ENCODE measurements around the gene SPEN.

SPEN gene

DNA sequence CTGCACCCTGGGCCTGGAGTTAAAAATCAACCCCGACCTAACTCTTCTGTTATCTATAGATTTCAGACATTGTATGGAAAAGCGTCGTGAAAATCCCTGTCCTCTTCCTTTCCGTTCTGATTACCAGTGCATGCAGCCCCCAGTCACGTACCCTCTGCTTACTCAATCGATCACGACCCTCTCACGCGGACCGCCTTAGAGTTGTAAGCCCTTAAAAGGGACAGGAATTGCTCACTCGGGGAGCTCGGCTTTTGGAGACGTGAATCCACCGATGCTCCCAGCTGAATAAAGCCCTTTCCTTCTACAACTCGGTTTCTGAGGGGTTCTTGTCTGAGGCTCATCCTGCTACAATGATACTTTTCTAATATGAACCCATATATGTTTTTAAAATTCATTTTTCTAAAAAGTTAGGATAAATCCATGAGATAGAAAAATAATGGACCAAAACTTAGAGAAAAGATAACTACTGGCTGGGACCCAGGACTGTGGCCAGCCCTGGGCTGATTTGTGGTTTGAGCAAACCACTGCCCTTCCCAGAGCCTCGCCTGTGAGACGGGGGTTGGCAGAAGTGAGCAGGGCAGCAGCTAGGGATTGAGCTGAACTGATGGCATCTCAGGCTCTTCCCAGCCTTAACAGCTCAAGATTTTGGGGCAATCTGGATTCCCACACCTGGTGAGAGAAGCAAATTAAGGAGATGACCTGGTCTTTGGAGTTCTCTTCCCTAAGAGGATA lies 45.1 kb upstream of the SPEN start:
- no peak overlapping the region for H3K9ac ChIP-seq (ENCODE audit: low read depth, low read length, poor library complexity, severe bottlenecking)
- no peaks in the 10 kb centered on the region for H3K36me3 ChIP-seq (ENCODE audit: insufficient read depth, low read length)
- no peak overlapping the region for H3K4me2 ChIP-seq (ENCODE audit: low read depth, low read length, poor library complexity, severe bottlenecking)

DNA sequence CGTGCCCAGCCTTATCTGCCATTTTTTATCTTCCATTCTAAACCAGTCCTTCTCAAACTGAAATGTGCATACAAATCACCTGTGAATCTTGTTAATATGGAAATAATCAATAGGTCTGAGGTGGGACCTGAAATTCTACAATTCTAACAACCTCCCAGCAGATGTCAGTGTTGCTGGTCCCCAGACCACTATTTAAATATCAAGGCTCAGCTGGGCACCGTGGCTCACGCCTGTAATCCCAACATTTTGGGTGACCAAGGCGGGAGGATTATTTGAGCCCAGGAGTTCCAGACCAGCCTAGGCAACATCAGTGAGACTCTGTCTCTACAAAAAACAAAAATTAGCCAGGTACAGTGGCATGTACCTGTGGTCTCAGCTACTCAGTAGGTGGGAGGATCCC lies 44.1 kb upstream of the SPEN start:
- Histone ChIP-seq H3K4me3 (ENCODE audit: low read length, poor library complexity, severe bottlenecking) (no peak overlapping the region), H3K9me3 (ENCODE audit: insufficient read depth, low read depth, low read length) (no peaks in the 10 kb centered on the region), H4K20me1 (ENCODE audit: insufficient read depth, low read length, poor library complexity, severe bottlenecking) (no peaks in the 10 kb centered on the region), H2AFZ (ENCODE audit: low read length) (no peak overlapping the region), H3K9ac (ENCODE audit: low read depth, low read length, poor library complexity, severe bottlenecking) (no peak overlapping the region), H3K4me1 (ENCODE audit: insufficient read depth, low read length, poor library complexity, severe bottlenecking) (no peaks in the 10 kb centered on the region), H3K79me2 (ENCODE audit: insufficient read depth, low read length) (no peaks in the 10 kb centered on the region), H3K36me3 (ENCODE audit: insufficient read depth, low read length) (no peaks in the 10 kb centered on the region), H3K4me2 (ENCODE audit: low read depth, low read length, poor library complexity, severe bottlenecking) (no peak overlapping the region), H3K27me3 (ENCODE audit: insufficient read depth, low read length, poor library complexity, severe bottlenecking) (no peaks in the 10 kb centered on the region), H3F3A (ENCODE audit: low read depth) (no peaks in the 10 kb centered on the region), H3K9me2 (replicated peaks; ENCODE audit: low read depth, low read length) (no peaks in the 10 kb centered on the region)
- no peak for TF ChIP-seq EZH2phosphoT487 (IDR thresholded peaks at IDR 0.05; ENCODE audit: borderline replicate concordance)
- TF ChIP-seq, protein P1, sequence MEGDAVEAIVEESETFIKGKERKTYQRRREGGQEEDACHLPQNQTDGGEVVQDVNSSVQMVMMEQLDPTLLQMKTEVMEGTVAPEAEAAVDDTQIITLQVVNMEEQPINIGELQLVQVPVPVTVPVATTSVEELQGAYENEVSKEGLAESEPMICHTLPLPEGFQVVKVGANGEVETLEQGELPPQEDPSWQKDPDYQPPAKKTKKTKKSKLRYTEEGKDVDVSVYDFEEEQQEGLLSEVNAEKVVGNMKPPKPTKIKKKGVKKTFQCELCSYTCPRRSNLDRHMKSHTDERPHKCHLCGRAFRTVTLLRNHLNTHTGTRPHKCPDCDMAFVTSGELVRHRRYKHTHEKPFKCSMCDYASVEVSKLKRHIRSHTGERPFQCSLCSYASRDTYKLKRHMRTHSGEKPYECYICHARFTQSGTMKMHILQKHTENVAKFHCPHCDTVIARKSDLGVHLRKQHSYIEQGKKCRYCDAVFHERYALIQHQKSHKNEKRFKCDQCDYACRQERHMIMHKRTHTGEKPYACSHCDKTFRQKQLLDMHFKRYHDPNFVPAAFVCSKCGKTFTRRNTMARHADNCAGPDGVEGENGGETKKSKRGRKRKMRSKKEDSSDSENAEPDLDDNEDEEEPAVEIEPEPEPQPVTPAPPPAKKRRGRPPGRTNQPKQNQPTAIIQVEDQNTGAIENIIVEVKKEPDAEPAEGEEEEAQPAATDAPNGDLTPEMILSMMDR (conservative IDR thresholded peaks at IDR 0.05; ENCODE audit: low read length): peak; percentile 62

More for the DNA sequence above, 45.1 kb upstream of the SPEN start:
- no peaks in the 10 kb centered on the region for H3K27me3 ChIP-seq (ENCODE audit: insufficient read depth, low read length, poor library complexity, severe bottlenecking)
- H3K4me3 ChIP-seq (ENCODE audit: low read length, poor library complexity, severe bottlenecking): no peak overlapping the region
- H3K4me1 ChIP-seq (ENCODE audit: insufficient read depth, low read length, poor library complexity, severe bottlenecking): no peaks in the 10 kb centered on the region
- no peaks in the 10 kb centered on the region for H3K9me3 ChIP-seq (ENCODE audit: insufficient read depth, low read depth, low read length)
- no peaks in the 10 kb centered on the region for H3K79me2 ChIP-seq (ENCODE audit: insufficient read depth, low read length)
- TF ChIP-seq EZH2phosphoT487 (IDR thresholded peaks at IDR 0.05; ENCODE audit: borderline replicate concordance): no peak
- TF ChIP-seq, protein P1 (conservative IDR thresholded peaks at IDR 0.05; ENCODE audit: low read length): no peak
- H3F3A ChIP-seq (ENCODE audit: low read depth): no peaks in the 10 kb centered on the region
- no peak overlapping the region for H2AFZ ChIP-seq (ENCODE audit: low read length)
- no peaks in the 10 kb centered on the region for H4K20me1 ChIP-seq (ENCODE audit: insufficient read depth, low read length, poor library complexity, severe bottlenecking)
- H3K9me2 ChIP-seq (replicated peaks; ENCODE audit: low read depth, low read length): no peaks in the 10 kb centered on the region

DNA sequence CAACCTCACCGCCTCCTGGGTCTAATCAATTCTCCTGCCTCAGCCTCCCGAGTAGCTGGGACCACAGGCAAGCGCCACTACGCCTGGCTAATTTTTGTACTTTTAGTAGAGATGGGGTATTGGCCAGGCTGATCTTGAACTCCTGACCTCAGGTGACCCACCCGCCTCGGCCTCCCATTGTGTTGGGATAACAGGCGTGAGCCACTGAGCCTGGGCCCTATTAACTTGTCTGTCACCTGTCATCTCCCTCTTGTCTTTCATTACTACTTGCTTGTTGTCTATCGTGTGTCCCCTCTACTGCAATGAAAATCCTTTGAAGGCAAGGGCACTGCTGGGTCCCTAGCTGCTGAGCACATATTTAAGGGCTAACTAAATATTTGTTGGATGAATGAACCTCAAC lies 43.4 kb upstream of the SPEN start:
- Histone ChIP-seq H3K27me3 (ENCODE audit: insufficient read depth, low read length, poor library complexity, severe bottlenecking) (no peaks in the 10 kb centered on the region), H3K4me1 (ENCODE audit: insufficient read depth, low read length, poor library complexity, severe bottlenecking) (no peaks in the 10 kb centered on the region), H3F3A (ENCODE audit: low read depth) (no peaks in the 10 kb centered on the region), H4K20me1 (ENCODE audit: insufficient read depth, low read length, poor library complexity, severe bottlenecking) (no peaks in the 10 kb centered on the region), H3K4me3 (ENCODE audit: low read length, poor library complexity, severe bottlenecking) (no peak overlapping the region), H3K9me2 (replicated peaks; ENCODE audit: low read depth, low read length) (no peaks in the 10 kb centered on the region), H3K9me3 (ENCODE audit: insufficient read depth, low read depth, low read length) (no peaks in the 10 kb centered on the region), H3K79me2 (ENCODE audit: insufficient read depth, low read length) (no peaks in the 10 kb centered on the region), H3K9ac (ENCODE audit: low read depth, low read length, poor library complexity, severe bottlenecking) (no peak overlapping the region), H3K4me2 (ENCODE audit: low read depth, low read length, poor library complexity, severe bottlenecking) (no peak overlapping the region), H3K36me3 (ENCODE audit: insufficient read depth, low read length) (no peaks in the 10 kb centered on the region), H2AFZ (ENCODE audit: low read length) (no peak overlapping the region)
- TF ChIP-seq, protein P1 (conservative IDR thresholded peaks at IDR 0.05; ENCODE audit: low read length): no peak
- TF ChIP-seq EZH2phosphoT487 (IDR thresholded peaks at IDR 0.05; ENCODE audit: borderline replicate concordance): no peak
